ENCODE measurements around the gene RPH3AL. TPM values are rescaled to one million over a fixed set of nuclear protein-coding genes. Genes with fewer than 3 reads are reported as not detected.

The RPH3AL gene
- total RNA-seq, 4 donors from 2014 or later: 10.0 to 51.1 (median 25.7) TPM

DNA sequence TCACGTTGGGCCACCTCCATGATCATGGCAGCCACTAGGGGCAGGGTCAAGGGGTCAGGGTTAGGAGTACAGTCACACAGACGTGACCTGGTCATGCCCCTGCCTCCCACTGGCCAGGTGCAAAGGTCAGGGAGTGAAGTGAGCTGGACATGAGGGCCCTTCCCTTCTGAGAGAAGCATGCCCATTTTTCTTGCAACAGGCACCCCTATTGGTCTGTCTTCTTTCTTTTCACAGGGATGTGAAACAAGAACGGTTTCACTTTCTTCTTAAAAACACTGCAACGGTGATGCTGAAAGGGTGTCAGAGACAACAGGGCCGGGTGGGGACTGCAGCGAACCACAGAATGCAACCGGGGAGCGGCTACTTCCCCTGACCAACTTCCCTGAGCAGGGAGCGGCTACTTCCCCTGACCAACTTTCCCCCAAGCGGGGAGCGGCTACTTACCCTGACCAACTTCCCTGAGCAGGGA is 119.1 kb downstream of the RPH3AL start:
- TF ChIP-seq CTCF (IDR thresholded peaks at IDR 0.05): no peak
- no peak for DNase-seq (ENCODE audit: low spot score)
- ATAC-seq (ENCODE audit: low FRiP score): no peak

DNA sequence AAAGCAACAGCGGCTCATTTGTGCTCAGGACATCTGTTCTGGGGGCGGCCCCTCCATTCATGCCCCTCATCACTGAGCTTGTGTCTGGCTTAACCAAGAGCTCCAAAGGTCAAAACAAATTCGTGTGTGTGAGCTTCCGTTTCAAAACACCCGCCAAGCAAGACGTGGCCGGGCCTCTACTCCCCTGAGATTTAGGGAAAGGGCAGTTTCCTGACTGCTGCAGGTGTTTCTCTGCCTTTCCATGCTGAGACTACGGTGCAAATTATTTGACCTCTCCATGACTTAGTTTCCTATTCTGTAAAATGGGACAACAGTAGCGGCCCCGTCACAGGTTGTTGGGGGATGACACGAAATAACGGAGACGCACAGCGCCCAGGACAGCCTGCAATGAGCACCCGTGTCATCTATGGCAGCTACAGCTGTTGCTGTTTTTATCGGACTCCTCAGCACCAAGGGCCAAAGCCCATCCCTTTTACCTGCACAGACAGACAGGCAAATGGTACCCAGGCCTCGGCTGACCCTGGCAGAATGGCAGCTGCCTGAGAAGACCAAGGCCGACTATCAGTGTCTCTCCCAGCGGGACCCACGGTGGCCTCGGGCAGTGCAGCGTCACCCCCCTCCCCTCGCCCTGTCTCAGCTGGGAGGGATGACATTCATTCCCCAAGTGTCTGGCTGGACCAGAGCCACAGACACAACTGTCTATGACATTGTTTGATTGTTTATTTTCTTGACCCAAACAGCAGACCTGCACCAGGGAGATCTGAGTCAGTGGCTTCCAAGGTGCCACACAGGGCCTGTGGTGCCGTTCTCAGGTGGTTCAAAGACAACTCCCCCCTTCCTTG is 120.4 kb downstream of the RPH3AL start:
- no peak for DNase-seq (ENCODE audit: low spot score)
- no peak for TF ChIP-seq CTCF (IDR thresholded peaks at IDR 0.05)
- no peak for ATAC-seq (ENCODE audit: low FRiP score)

DNA sequence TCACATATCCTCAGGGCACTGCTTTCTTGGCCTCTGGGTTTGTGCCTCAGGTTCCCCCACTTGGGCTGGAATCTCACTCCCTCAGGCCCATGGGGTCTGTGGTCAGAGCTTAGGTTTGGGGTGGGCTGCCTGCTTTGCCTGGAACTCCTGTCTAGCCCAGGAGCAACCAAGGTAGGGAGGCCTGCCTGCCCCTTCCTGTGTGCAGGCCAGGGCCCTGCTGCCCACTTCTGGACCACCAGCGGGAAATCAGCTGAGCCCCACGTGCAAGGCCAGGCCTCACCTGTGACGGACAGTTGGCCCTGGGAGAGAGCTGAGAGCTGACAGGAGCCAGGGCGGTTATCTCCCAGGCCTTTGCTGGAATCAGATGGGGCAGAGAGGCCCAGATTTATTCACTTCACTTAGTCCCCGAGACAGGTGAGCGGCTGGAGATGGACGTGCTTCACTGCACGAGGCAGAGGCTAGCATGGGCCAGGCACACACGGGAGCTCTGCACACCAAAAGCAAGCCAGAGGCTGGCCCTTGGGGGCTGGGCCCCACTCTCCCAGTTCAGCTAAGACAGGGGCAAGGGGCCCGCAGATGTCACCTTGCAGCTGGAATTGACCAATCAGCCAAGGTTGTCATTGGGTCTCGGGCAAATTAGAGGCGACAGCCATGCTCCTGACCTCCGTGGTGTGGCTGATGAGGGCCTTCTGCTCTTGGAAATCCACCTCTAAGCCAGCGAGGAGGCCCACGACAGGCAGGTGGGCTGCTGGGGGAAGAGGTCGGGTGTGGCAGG is 121.2 kb downstream of the RPH3AL start:
- TF ChIP-seq CTCF (IDR thresholded peaks at IDR 0.05): no peak
- ATAC-seq (ENCODE audit: low FRiP score) (no peak), DNase-seq (ENCODE audit: low spot score) (no peak)

DNA sequence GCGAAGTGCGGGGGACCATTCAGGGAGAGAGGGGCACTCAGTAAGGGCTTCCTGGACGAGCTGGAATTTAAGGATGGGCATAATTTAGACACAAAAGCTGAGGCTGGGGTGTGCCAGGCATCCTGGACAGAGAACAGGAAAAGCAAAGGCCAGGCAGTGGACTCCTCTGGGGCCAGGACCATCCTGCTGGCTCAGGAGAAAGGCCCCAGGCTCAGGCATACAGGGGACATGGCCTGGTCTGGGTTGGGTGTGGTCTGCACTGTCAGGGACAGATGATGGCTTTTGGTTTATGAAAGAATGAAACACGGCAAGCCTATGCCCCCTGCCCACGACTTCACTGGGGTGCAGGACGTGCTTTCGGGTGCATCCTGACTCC is 122.2 kb downstream of the RPH3AL start:
- ATAC-seq (ENCODE audit: low FRiP score): no peak
- no peak for DNase-seq (ENCODE audit: low spot score)
- TF ChIP-seq CTCF (IDR thresholded peaks at IDR 0.05): no peak

GRCh38 chr17:229709-230394 is 122.8 kb downstream of the RPH3AL start:
- DNase-seq (ENCODE audit: low spot score): no peak
- ATAC-seq (ENCODE audit: low FRiP score): no peak
- no peak for TF ChIP-seq CTCF (IDR thresholded peaks at IDR 0.05)

DNA sequence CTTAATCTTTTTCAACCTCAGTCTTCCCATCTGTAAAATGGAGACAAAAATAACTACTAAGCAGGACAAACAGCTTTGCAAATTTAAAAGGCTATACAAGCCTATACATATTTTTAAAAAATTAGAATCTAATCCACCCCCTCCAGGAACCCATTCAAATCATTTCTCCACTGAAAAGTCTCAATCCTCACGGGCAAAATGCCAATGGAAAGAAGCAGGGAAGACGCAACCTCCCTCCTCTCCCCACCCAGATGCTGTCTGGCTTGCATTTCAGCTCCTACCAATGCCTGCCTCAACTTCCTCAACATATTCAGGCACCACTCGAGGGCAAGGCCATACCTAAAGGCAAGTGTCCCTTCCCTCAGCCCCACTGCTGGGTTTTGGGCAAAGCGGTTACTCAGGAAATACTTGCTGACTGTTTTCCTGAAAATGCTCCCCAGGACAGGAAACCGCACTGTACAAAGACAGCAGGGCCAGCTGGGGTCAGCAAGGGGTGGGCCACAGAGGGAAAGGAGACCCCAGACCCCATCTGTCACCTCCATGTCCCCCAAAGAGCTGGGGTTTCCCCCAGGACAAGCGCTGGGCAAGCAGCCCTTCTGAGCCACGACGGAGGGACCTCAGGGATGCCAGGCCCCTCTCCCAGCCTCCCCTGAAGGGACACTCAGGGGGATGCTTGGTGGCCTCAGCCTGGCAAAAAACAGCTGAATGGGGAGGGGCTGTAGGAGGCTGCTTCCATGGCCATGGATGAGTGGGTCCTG is 123.5 kb downstream of the RPH3AL start:
- TF ChIP-seq CTCF (IDR thresholded peaks at IDR 0.05): no peak
- DNase-seq (ENCODE audit: low spot score) (no peak), ATAC-seq (ENCODE audit: low FRiP score) (no peak)

Measured in omental fat pad (tissue), 4 donors.